Astrocyte (in vitro differentiated cells and primary cell): ENCODE data around the gene SOS2.

Experiments
- EZH2 ChIP-seq: IDR thresholded peaks from 2 replicates; pipeline ENCODE4 v1.6.1; 2012; ENCODE audit warnings: mild to moderate bottlenecking, low read length, inconsistent platforms; ENCODE audit not compliant: insufficient read depth
- TF ChIP-seq, protein P1 (sequence below): IDR thresholded peaks from 2 replicates; pipeline ENCODE4 v1.5.1; 2011; ENCODE audit warnings: low read depth, mild to moderate bottlenecking, inconsistent platforms, low read length, moderate library complexity; ENCODE audit not compliant: insufficient read depth

DNA sequence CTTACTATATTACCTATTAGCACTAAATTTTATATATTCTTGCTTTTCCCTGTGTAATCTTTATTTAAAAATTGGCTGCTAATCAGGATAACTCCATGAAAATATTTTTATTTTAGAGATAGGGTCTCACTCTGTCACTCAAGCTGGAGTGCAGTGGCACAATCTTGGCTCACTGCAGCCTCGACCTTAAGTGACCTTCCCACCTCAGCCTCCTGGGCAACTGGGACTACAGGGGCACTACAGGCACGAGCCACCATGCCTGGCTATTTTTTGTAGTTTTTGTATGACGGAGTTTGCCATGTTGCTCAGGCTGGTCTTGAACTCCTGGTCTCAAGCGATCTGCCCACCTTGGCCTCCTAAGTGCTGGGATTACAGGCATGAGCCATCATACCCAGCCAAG, 82.6 kb downstream of the SOS2 start:
- TF ChIP-seq, protein P1, sequence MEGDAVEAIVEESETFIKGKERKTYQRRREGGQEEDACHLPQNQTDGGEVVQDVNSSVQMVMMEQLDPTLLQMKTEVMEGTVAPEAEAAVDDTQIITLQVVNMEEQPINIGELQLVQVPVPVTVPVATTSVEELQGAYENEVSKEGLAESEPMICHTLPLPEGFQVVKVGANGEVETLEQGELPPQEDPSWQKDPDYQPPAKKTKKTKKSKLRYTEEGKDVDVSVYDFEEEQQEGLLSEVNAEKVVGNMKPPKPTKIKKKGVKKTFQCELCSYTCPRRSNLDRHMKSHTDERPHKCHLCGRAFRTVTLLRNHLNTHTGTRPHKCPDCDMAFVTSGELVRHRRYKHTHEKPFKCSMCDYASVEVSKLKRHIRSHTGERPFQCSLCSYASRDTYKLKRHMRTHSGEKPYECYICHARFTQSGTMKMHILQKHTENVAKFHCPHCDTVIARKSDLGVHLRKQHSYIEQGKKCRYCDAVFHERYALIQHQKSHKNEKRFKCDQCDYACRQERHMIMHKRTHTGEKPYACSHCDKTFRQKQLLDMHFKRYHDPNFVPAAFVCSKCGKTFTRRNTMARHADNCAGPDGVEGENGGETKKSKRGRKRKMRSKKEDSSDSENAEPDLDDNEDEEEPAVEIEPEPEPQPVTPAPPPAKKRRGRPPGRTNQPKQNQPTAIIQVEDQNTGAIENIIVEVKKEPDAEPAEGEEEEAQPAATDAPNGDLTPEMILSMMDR, result no peak
- TF ChIP-seq EZH2, result no peak
